Urothelium cell line (cell line): Measurements from ENCODE around the gene RSRC1.
"Not testable (repeated sequence)": the region's sequence is repeated elsewhere in the genome, so short reads cannot be mapped to it uniquely, and the experiment has no call there.

Experiments
- DNase-seq: peaks from one replicate; pipeline ENCODE4 v3.0.0; 2011; ENCODE audit warnings: low spot score, mixed read lengths
- FAIRE-seq: peaks from 2 replicates; lab custom pipeline; 2011; peaks lifted over from hg19 to GRCh38; lab: Jason Lieb, UNC

The RSRC1 gene

GRCh38 chr3:158100681-158101080 is 9.2 kb upstream of the RSRC1 start:
- FAIRE-seq = no peak
- no peak for DNase-seq

DNA sequence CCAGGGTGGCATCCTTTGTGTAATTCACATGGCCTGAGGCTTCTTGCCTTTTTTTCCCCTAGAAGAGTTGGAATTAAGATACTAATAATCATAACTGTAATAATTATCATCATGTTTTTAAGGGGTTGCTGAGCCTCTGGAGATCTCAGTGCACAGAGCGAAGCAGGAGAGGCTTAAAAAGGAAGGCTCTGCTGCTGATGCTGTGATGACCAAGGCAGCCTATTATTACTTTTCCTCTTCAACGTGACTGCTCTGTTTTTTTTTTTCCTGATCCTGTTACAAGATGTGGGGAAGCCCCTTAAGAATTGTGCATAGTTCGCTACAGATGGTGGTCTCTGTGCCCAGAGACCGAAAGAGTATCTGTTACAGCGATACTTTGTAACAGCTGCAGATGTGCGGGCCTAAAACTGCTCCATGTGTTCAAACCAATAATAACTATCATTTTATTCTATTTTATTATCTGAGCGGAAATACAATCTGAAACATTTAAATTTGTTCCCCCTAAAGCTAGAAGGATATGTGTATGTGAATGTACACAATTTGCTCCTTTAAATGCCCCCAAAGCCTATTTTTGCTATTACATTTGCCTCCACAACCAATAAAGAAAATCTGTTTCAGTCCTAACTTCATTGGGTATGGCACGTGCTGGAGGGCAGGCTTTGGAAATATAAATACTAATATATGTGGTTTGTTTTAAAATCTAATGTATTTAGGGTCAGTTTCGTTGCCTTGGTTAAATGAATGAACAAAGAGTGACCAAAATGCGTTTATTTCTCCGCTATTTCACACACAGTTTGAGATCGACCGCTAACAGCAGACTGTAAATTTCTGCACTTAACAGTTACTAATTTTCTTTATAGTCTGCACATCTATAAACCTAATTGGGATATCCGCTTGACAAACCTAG is 8.3 kb upstream of the RSRC1 start:
- no peak for FAIRE-seq
- DNase-seq = no peak

GRCh38 chr3:158102242-158103080 is 7.4 kb upstream of the RSRC1 start:
- FAIRE-seq = no peak
- no peak for DNase-seq

DNA sequence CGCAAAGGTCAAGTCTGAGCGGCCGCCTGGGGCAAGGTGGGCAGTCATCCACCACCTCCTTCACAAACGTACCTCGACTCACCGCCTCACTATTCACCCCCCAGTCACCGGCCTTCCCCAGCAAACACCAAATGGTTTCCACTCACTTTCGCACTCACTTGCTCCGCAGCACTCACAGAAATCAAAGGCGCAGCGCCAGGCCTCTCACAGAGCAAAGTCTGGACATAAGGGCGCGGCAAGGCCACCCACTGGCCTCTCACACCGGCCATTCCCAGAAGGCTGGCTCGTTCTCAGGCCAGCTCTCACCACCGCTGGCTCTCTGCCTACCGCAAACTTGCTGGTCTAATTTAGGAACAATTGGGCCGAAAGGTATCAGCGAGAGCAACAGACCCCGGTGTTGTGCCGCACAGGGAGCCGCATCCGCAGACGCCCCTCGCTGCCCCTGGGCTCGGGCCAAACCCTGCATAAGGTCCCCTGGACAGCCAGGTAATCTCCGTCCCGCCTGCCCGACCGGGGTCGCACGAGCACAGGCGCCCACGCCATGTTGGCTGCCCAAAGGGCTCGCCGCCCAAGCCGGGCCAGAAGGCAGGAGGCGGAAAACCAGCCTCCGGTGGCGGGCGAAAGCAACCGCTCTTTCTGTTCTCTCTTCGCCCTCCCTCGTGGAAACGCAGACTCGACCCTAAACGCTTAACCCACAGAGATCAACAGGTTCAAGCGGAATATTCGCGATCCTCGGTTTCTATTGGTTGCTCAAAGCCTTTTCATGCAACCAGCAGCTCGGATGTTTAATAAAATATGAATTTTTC is 6.6 kb upstream of the RSRC1 start:
- FAIRE-seq = no peak
- DNase-seq = no peak

DNA sequence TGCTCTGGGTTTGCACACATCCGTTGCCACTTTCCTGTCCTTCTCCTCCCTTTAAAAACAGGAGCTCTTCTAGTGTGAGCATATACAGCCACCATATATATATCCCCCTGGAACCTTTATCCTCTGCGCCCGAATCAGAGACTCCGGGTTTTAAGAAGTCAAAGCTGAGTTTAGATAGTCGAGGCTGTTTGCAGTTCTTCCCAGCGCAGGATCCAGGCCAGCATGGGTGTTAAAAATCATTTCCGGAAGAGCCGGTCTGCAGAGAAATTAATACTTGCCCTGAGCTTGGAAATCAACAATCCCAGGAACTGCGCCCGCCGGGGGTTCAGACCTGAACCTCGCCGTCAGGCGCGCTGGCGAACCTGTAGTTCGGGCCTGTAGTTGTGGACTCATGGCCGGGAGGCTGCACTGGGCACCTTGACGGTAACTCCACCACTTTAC is 6.0 kb upstream of the RSRC1 start:
- DNase-seq (no peak), FAIRE-seq (no peak)

- DNase-seq (no peak), FAIRE-seq (no peak)
Observed at GRCh38 chr3:158104431-158104921, 5.4 kb upstream of the RSRC1 start.

GRCh38 chr3:158105119-158105709 is 4.7 kb upstream of the RSRC1 start:
- FAIRE-seq (no peak), DNase-seq (peak; percentile 19)

GRCh38 chr3:158105710-158106253 is 4.1 kb upstream of the RSRC1 start:
- DNase-seq (peak; percentile 21), FAIRE-seq (no peak)

GRCh38 chr3:158106766-158107471 is 3.0 kb upstream of the RSRC1 start:
- DNase-seq (no peak), FAIRE-seq (no peak)

GRCh38 chr3:158107605-158108444 is 2.1 kb upstream of the RSRC1 start:
- no peak for FAIRE-seq

GRCh38 chr3:158108445-158108985 is 1.4 kb upstream of the RSRC1 start:
- FAIRE-seq (no peak), DNase-seq (no peak)

More at GRCh38 chr3:158107605-158108444, 2.1 kb upstream of the RSRC1 start:
- DNase-seq = no peak

DNA sequence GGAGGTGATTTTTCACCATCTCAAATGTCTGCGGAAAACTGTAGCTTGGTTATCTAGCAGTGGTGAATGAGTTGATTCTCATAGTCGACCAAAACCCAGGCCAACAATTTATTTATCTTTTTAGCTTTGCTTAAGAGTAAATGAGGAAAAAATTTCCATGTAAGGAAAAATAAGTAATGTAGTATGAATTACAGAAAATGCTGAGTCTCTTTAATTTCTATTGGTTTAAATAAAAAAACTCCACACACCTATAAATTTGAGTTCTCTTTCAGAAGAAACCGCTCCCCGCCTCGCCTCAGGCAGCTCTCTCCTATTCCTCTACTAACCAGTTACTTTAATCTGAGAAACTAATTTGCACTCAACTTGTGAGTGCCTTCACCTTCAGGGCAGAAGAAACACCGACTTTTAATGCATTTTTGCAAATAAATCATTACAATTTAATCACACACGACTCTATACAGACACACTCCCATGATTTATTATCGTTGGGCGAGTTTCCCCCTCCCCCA is 540 bp upstream of the RSRC1 start:
- FAIRE-seq = no peak
- no peak for DNase-seq

- FAIRE-seq = no peak
Observed at GRCh38 chr3:158110658-158111018, 749 bp downstream of the RSRC1 start.

GRCh38 chr3:158111861-158112260 is 2.0 kb downstream of the RSRC1 start:
- DNase-seq = no peak
- no peak for FAIRE-seq

More at GRCh38 chr3:158110658-158111018, 749 bp downstream of the RSRC1 start:
- DNase-seq = no peak

DNA sequence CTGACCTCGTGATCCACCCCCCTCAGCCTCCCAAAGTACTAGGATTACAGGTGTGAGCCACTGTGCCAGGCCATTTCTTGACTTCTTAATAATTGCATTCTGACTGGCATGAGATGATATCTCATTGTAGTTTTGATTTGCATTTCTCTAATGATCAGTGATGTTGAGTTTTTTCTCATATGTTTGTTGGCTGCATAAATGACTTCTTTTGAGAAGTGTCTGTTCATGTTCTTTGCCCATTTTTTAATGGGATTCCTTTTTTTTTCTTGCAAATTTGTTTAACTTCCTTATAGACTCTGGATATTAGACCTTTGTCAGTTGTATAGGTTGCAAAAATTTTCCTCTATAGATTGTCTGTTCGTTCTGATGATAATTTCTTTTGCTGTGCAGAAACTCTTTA is 3.7 kb downstream of the RSRC1 start:
- not testable (repeated sequence) for FAIRE-seq, DNase-seq

- FAIRE-seq (no peak), DNase-seq (no peak)
Observed at GRCh38 chr3:158120330-158120729, 10.4 kb downstream of the RSRC1 start.

DNA sequence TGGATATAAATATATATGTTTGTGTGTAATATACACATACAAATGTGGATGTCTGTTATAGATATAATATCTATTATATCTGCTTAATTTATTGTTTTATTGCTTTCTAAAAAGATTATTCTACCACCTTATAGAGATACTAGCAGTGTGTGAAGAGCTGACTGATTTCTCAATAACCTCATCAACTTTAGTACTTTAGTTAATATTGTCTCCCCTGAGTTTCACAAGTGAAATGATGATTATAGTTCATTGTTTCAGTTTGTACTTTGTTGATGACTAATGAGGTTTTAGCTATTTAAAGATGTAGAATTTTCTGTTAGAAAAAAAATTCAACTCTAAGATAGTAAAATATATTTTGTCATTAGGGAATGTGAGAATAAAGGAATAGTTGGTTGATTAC is 11.4 kb downstream of the RSRC1 start:
- no peak for DNase-seq
- FAIRE-seq = no peak

- not testable (repeated sequence) for FAIRE-seq, DNase-seq
Observed at GRCh38 chr3:158122721-158123120, 12.8 kb downstream of the RSRC1 start.
